PFSK-1 (cell line): ENCODE results near the gene CSNK2B.

Source experiments
- POLR2AphosphoS5 ChIP-seq: IDR thresholded peaks from 2 replicates; pipeline ENCODE4 v1.6.1; 2012; ENCODE audit warnings: low read depth, mild to moderate bottlenecking, control low read depth, low read length, moderate library complexity
- SIN3A ChIP-seq: IDR thresholded peaks from 2 replicates; pipeline ENCODE4 v1.6.1; 2012; ENCODE audit warnings: mild to moderate bottlenecking, low read length, moderate library complexity, borderline replicate concordance; ENCODE audit not compliant: insufficient read depth
- TF ChIP-seq, protein P1 (sequence below), 2 experiments: IDR thresholded peaks; 2 replicates each; pipeline versions ENCODE4 v1.6.1 to v1.8.0; 2011 to 2012; ENCODE audit warnings: low read depth in 2 of 2, low read length in 2 of 2, control low read depth in 1 of 2, inconsistent platforms in 1 of 2, mild to moderate bottlenecking in 1 of 2, moderate library complexity in 1 of 2; ENCODE audit not compliant: insufficient read depth in 1 of 2

DNA sequence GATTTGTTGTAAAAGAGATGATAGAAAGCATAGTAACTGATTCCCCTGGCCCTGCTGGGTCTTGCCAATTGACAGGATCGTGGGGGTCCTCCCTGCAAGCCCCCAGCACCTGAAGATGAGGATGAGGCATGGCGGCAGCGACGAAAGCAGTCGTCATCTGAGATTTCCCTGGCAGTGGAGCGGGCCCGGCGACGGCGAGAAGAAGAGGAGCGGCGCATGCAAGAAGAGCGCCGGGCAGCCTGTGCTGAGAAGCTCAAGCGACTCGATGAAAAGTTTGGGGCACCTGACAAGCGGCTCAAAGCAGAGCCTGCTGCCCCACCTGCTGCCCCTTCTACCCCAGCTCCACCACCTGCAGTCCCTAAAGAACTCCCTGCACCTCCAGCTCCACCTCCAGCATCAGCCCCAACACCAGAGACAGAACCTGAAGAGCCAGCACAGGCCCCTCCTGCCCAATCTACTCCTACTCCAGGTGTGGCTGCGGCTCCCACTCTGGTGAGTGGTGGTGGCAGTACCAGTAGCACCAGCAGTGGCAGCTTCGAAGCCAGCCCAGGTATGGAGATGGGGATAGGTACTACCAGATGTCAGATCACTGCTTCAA is 38.1 kb upstream of the CSNK2B start:
- TF ChIP-seq POLR2AphosphoS5 (peak; percentile 41), SIN3A (no peak)
- TF ChIP-seq, protein P1, sequence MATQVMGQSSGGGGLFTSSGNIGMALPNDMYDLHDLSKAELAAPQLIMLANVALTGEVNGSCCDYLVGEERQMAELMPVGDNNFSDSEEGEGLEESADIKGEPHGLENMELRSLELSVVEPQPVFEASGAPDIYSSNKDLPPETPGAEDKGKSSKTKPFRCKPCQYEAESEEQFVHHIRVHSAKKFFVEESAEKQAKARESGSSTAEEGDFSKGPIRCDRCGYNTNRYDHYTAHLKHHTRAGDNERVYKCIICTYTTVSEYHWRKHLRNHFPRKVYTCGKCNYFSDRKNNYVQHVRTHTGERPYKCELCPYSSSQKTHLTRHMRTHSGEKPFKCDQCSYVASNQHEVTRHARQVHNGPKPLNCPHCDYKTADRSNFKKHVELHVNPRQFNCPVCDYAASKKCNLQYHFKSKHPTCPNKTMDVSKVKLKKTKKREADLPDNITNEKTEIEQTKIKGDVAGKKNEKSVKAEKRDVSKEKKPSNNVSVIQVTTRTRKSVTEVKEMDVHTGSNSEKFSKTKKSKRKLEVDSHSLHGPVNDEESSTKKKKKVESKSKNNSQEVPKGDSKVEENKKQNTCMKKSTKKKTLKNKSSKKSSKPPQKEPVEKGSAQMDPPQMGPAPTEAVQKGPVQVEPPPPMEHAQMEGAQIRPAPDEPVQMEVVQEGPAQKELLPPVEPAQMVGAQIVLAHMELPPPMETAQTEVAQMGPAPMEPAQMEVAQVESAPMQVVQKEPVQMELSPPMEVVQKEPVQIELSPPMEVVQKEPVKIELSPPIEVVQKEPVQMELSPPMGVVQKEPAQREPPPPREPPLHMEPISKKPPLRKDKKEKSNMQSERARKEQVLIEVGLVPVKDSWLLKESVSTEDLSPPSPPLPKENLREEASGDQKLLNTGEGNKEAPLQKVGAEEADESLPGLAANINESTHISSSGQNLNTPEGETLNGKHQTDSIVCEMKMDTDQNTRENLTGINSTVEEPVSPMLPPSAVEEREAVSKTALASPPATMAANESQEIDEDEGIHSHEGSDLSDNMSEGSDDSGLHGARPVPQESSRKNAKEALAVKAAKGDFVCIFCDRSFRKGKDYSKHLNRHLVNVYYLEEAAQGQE (IDR thresholded peaks at IDR 0.05; ENCODE audit: insufficient read depth in 1 of 2, low read depth in 2 of 2, low read length in 2 of 2) = no peak
